Spinal cord (tissue), 10 donors: Measurements from ENCODE around the gene JPH4. TPM values are rescaled to one million over a fixed set of nuclear protein-coding genes. Genes with fewer than 3 reads are reported as not detected.

Source experiments
- DNase-seq, 6 donors: peaks; one replicate each; pipeline versions ENCODE4 v3.0.0 to v3.0.0-alpha.2; 2013 to 2015; ENCODE audit warnings: low spot score in 6 of 6, low read depth in 4 of 6
- H3K27ac ChIP-seq: one replicate; pipeline ENCODE4 v1.5.1; 2013; ENCODE audit warnings: low read depth, low read length, control low read depth
- H3K27me3 ChIP-seq: one replicate; pipeline ENCODE4 v1.6.1; 2013; ENCODE audit warnings: low read length; ENCODE audit not compliant: control insufficient read depth, insufficient read depth
- H3K36me3 ChIP-seq: one replicate; pipeline ENCODE4 v1.6.1; 2013; ENCODE audit warnings: low read length; ENCODE audit not compliant: control insufficient read depth, insufficient read depth
- H3K4me1 ChIP-seq: one replicate; pipeline ENCODE4 v1.6.1; 2013; ENCODE audit warnings: low read length; ENCODE audit not compliant: control insufficient read depth, insufficient read depth
- H3K4me3 ChIP-seq: one replicate; pipeline ENCODE4 v1.5.1; 2013; ENCODE audit warnings: low read depth, low read length, control low read depth
- H3K9me3 ChIP-seq: one replicate; pipeline ENCODE4 v1.6.1; 2013; ENCODE audit warnings: low read length; ENCODE audit not compliant: control insufficient read depth, insufficient read depth
- WGBS: methylation state at CpG from one replicate; pipeline ENCODE4 v1.1.5; 2013; ENCODE audit warnings: missing lambda C conversion rate; ENCODE audit not compliant: insufficient coverage; 5-methylcytosine and 5-hydroxymethylcytosine counted together
- polyA plus RNA-seq, 2 donors: library from polyadenylated mRNA; unstranded; fragments of 120-200 nt; gene quantifications; one replicate each; pipeline ENCODE4 v1.2.1, GENCODE V29; 2013; ENCODE audit not compliant: insufficient read length in 2 of 2
- total RNA-seq, 2 donors: library from RNA; depleted of rRNA in 1 of 2; stranded (reverse); fragments of 120-200 nt in 1 of 2; fragments of >200 nt in 1 of 2; gene quantifications; one replicate each; pipeline versions ENCODE4 v1.2.3 to v1.2.4, GENCODE V29; 2013 to 2014
- donor health status: healthy.

The JPH4 gene
- total and polyA plus RNA-seq, 4 donors: 12.5 to 132 (median 74.4) TPM

DNA sequence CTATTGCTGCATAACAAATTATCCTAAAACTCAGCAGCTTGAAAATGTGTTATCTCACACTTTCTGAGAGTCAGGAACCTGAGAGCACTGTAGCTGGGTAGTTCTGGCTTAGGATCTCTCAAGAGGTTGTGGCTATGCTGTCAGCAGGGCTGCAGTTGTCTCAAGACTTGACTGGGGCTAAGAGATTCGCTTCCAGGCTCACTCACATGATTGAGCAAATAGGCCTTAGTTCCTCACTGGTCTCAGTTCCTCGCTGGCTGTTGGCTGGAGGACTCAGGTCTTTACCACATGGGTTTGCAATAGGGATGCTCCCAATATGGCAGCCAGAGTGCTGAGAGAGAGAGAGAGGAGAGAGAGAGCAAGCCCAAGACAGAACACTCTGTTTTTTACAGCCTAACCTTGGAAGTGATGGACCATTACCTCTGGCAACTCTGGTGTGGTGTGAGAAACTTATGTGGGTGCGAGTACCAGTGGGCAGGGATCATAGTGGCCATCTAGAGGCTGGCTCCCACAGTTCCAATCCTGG lies 41.6 kb upstream of the JPH4 start:
- peaks cover 7% of the 10 kb centered on the region for H3K9me3 ChIP-seq
- H3K27me3 ChIP-seq: no peaks in the 10 kb centered on the region
- H3K36me3 ChIP-seq: no peaks in the 10 kb centered on the region
- no peaks in the 10 kb centered on the region for H3K4me1 ChIP-seq
- DNase-seq: no peak
- H3K27ac ChIP-seq: no peak overlapping the region
- H3K4me3 ChIP-seq: no peak overlapping the region
- 74% methylated on average over 3 of the region's 3 CpGs for WGBS

GRCh38 chr14:23618415-23618988 lies 39.9 kb upstream of the JPH4 start:
- no peaks in the 10 kb centered on the region for H3K27me3 ChIP-seq
- H3K4me3 ChIP-seq: no peak overlapping the region
- 100% methylated on average over 2 of the region's 2 CpGs for WGBS
- no peaks in the 10 kb centered on the region for H3K4me1 ChIP-seq
- H3K9me3 ChIP-seq: no peaks in the 10 kb centered on the region
- DNase-seq: no peak
- H3K36me3 ChIP-seq: no peaks in the 10 kb centered on the region
- no peak overlapping the region for H3K27ac ChIP-seq

DNA sequence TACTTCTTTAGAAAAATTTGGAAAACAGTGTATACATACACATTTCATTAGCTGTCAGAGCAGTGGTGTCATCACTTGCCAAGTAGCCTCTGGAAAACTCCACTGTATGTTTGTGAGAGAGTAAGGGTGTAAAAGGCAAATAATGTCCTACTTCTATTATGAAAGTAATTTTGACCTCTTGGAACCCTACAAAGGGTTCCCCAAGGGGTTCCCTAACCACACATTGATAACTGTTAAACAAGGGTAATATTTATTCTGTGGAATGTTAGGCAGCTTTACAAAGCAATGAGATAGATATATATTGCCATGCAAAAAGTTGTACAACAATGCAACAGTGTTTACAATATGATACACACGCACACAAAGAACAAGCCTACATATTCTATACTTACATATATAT lies 38.9 kb upstream of the JPH4 start:
- H3K27me3 ChIP-seq: no peaks in the 10 kb centered on the region
- DNase-seq: no peak
- no CpG with 5 or more reads among the region's 1 CpG for WGBS

GRCh38 chr14:23615856-23616255 lies 37.3 kb upstream of the JPH4 start:
- H3K36me3 ChIP-seq: no peaks in the 10 kb centered on the region
- whole genome bisulfite sequencing: no CpG with 5 or more reads among the region's 5 CpGs
- H3K9me3 ChIP-seq: no peaks in the 10 kb centered on the region
- no peak overlapping the region for H3K27ac ChIP-seq
- H3K27me3 ChIP-seq: no peaks in the 10 kb centered on the region
- no peak for DNase-seq
- H3K4me3 ChIP-seq: no peak overlapping the region
- H3K4me1 ChIP-seq: no peaks in the 10 kb centered on the region

More for the DNA sequence above, 38.9 kb upstream of the JPH4 start:
- Histone ChIP-seq H3K36me3 (no peaks in the 10 kb centered on the region), H3K9me3 (no peaks in the 10 kb centered on the region), H3K4me1 (no peaks in the 10 kb centered on the region), H3K4me3 (no peak overlapping the region), H3K27ac (no peak overlapping the region)

DNA sequence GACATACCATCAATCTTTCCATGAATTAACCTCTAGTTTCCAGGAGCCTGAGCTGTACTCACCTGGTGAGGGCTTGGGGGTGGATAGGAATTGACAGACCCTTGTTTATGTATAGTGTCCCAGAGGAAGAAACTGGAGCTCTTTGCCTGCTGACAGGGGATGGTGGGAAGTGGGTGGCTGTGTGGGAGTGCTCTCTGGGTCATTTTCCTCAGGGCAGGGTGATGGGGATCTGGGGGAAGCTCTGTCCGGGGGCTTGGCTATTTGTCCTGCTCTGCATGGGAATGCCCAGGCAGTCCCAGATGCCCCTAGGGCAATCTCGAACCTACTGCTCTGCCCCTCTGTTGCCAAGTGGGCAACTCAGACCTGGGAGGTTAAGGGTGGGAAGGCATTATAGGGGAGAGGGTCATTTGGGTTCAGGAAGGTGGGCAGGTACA lies 35.8 kb upstream of the JPH4 start:
- 77% methylated on average over 2 of the region's 2 CpGs for WGBS
- H3K36me3 ChIP-seq: no peaks in the 10 kb centered on the region
- no peak overlapping the region for H3K4me3 ChIP-seq
- H3K9me3 ChIP-seq: no peaks in the 10 kb centered on the region
- no peak overlapping the region for H3K27ac ChIP-seq
- no peaks in the 10 kb centered on the region for H3K27me3 ChIP-seq
- no peaks in the 10 kb centered on the region for H3K4me1 ChIP-seq
- no peak for DNase-seq

GRCh38 chr14:23613242-23614070 lies 34.9 kb upstream of the JPH4 start:
- Histone ChIP-seq H3K4me3 (no peak overlapping the region), H3K27me3 (no peaks in the 10 kb centered on the region), H3K4me1 (no peaks in the 10 kb centered on the region), H3K9me3 (no peaks in the 10 kb centered on the region), H3K36me3 (no peaks in the 10 kb centered on the region), H3K27ac (no peak overlapping the region)
- WGBS: 87% methylated on average over 4 of the region's 6 CpGs
- no peak for DNase-seq

- DNase-seq: no peak
- Histone ChIP-seq H3K4me3 (no peak overlapping the region), H3K27ac (no peak overlapping the region), H3K27me3 (no peaks in the 10 kb centered on the region), H3K36me3 (no peaks in the 10 kb centered on the region), H3K9me3 (no peaks in the 10 kb centered on the region), H3K4me1 (no peaks in the 10 kb centered on the region)
- 100% methylated on average over 1 of the region's 1 CpG for WGBS
Measured at GRCh38 chr14:23612802-23613201, 34.2 kb upstream of the JPH4 start.

DNA sequence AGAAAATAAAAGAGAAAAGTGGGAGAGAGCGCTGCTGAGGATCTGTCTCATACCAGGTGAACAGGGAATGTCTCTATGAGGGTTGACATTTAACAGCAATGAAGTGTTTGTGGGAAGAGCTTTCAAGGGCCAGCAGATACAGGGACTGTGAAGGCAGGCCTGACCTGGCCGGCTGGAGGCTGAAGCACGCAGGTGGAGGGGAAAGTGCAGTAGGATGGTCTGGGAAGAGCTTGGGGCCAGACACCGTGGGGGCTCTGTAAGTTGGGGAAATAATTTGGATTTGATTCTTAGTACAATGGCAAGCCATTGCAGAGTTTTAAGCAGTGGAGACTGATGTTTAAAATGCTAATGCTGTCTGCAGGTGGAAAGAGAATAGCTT lies 33.8 kb upstream of the JPH4 start:
- Histone ChIP-seq H3K27ac (no peak overlapping the region), H3K27me3 (no peaks in the 10 kb centered on the region), H3K4me1 (no peaks in the 10 kb centered on the region), H3K9me3 (no peaks in the 10 kb centered on the region), H3K36me3 (no peaks in the 10 kb centered on the region), H3K4me3 (no peak overlapping the region)
- DNase-seq: no peak
- 76% methylated on average over 4 of the region's 4 CpGs for WGBS

DNA sequence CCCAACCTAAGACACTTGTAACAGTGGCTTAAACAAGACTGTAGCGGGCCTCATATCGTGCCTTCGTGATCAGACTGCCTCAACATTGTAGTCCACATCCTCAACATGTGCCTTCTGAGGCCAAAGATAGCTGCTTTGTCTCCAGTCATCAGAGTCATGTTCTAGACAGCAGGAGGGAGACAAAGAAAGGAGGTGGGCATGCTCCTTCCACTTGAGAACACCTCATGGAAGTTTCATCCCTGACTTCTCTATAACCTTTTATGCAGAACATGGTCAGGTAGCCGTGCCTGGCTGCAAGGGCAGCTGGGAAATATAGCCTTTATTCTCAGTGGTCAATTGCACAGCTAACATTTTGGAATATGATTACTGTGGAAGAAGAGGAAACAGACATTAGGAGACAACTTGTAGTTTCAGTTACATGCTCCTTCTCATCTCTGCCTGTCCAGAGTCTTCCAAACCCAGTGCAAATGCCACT lies 32.3 kb upstream of the JPH4 start:
- H3K9me3 ChIP-seq: no peaks in the 10 kb centered on the region
- no peaks in the 10 kb centered on the region for H3K36me3 ChIP-seq
- H3K4me3 ChIP-seq: no peak overlapping the region
- 80% methylated on average over 1 of the region's 4 CpGs for WGBS
- H3K27ac ChIP-seq: no peak overlapping the region
- no peak for DNase-seq
- no peaks in the 10 kb centered on the region for H3K27me3 ChIP-seq
- no peaks in the 10 kb centered on the region for H3K4me1 ChIP-seq
